ENCODE measurements around the gene LIX1. TPM values are rescaled to one million over a fixed set of nuclear protein-coding genes. Genes with fewer than 3 reads are reported as not detected.

The LIX1 gene
- total RNA-seq, 4 donors from 2014 or later = under 0.01 TPM; not detected in 2

DNA sequence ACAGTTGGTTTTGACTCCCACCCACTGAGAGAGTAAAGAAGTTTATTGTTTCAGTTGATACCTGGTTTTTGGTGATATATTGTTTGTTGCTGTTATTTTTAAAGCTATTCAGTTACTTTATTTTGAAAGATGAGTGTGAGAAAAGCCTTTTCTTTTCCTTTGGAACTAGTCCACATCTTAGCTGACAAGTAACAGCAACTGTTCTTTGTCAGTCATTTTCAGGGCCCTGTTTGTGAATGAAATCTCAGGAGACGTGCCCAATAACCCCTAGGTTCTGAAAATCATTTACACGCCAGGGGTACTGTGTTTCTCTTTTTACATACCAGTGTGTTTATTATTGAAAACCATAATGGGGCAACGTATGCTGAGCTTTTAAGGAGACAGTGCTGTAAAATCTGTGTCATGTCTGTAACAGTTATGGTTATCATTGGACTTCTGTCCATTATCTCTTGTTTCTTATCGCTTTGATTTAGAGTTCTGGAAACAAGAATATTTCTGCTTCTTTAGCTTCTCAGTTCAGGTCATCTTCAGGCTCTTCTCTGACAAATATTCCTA is 75.0 kb downstream of the LIX1 start:
- Histone ChIP-seq H3K4me3 (no peak overlapping the region), H3K27me3 (no peaks in the 10 kb centered on the region), H3K4me1 (no peaks in the 10 kb centered on the region), H3K36me3 (no peaks in the 10 kb centered on the region), H3K9me3 (no peaks in the 10 kb centered on the region), H3K27ac (no peak overlapping the region)
- DNase-seq (ENCODE audit: low spot score in 2 of 2) = no peak
- TF ChIP-seq, protein P1, sequence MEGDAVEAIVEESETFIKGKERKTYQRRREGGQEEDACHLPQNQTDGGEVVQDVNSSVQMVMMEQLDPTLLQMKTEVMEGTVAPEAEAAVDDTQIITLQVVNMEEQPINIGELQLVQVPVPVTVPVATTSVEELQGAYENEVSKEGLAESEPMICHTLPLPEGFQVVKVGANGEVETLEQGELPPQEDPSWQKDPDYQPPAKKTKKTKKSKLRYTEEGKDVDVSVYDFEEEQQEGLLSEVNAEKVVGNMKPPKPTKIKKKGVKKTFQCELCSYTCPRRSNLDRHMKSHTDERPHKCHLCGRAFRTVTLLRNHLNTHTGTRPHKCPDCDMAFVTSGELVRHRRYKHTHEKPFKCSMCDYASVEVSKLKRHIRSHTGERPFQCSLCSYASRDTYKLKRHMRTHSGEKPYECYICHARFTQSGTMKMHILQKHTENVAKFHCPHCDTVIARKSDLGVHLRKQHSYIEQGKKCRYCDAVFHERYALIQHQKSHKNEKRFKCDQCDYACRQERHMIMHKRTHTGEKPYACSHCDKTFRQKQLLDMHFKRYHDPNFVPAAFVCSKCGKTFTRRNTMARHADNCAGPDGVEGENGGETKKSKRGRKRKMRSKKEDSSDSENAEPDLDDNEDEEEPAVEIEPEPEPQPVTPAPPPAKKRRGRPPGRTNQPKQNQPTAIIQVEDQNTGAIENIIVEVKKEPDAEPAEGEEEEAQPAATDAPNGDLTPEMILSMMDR (IDR thresholded peaks at IDR 0.05) = no peak
- TF ChIP-seq POLR2A (IDR thresholded peaks at IDR 0.05) (no peak), EP300 (IDR thresholded peaks at IDR 0.05) (no peak)
- 43 to 48% methylated on average over 4 of the region's 4 CpGs for WGBS, 2 donors

GRCh38 chr5:97065475-97065874 is 76.9 kb downstream of the LIX1 start:
- Histone ChIP-seq H3K27me3 (no peaks in the 10 kb centered on the region), H3K9me3 (no peaks in the 10 kb centered on the region), H3K36me3 (no peaks in the 10 kb centered on the region), H3K27ac (no peak overlapping the region), H3K4me1 (no peaks in the 10 kb centered on the region), H3K4me3 (no peak overlapping the region)
- WGBS, 2 donors = 42 to 45% methylated on average over 2 of the region's 2 CpGs
- no peak for DNase-seq (ENCODE audit: low spot score in 2 of 2)
- TF ChIP-seq EP300 (IDR thresholded peaks at IDR 0.05) (no peak), POLR2A (IDR thresholded peaks at IDR 0.05) (no peak)
- TF ChIP-seq, protein P1 (IDR thresholded peaks at IDR 0.05) = no peak

- 89 to 95% methylated on average over 1 of the region's 1 CpG for WGBS, 2 donors
- DNase-seq (ENCODE audit: low spot score in 2 of 2) = no peak
- no peaks in the 10 kb centered on the region for H3K36me3 ChIP-seq
- H3K27ac ChIP-seq = no peak overlapping the region
- peaks cover 0 to 10% (median 0%) of the 10 kb centered on the region in 4 donors for H3K9me3 ChIP-seq
- TF ChIP-seq POLR2A (IDR thresholded peaks at IDR 0.05) = no peak
- TF ChIP-seq, protein P1 (IDR thresholded peaks at IDR 0.05) = no peak
- TF ChIP-seq EP300 (IDR thresholded peaks at IDR 0.05) = no peak
- no peak overlapping the region for H3K4me3 ChIP-seq
- no peaks in the 10 kb centered on the region for H3K4me1 ChIP-seq
- no peaks in the 10 kb centered on the region for H3K27me3 ChIP-seq
These were observed 79.2 kb downstream of the LIX1 start for GRCh38 chr5:97063251-97063650.

DNA sequence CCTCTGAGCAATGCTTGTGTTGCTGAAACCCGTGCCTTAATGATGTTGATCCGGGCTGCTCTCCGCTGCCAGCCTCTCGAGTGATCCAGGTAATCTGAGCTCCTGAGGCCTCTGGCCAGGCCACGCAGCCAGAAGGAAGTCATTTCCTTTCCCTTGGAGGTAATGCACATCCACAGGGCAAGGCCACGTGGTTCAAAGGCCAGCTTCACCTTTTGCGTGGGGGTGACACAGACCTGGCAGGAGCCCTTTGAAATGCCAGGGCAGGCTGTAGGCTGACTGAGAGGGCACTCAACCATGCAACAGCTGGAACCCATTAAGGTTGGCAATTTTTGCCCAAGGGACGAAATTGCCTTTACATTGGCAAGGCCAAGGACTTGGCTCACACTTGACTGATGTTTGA is 80.4 kb downstream of the LIX1 start:
- H3K4me3 ChIP-seq = no peak overlapping the region
- H3K27me3 ChIP-seq = no peaks in the 10 kb centered on the region
- 68 to 72% methylated on average over 8 of the region's 8 CpGs for WGBS, 2 donors
- no peaks in the 10 kb centered on the region for H3K4me1 ChIP-seq
- TF ChIP-seq, protein P1 (IDR thresholded peaks at IDR 0.05) = no peak
- TF ChIP-seq EP300 (IDR thresholded peaks at IDR 0.05) = no peak
- no peak for TF ChIP-seq POLR2A (IDR thresholded peaks at IDR 0.05)
- peaks cover 0 to 10% (median 0%) of the 10 kb centered on the region in 4 donors for H3K9me3 ChIP-seq
- H3K36me3 ChIP-seq = no peaks in the 10 kb centered on the region
- no peak for DNase-seq (ENCODE audit: low spot score in 2 of 2)
- H3K27ac ChIP-seq = no peak overlapping the region

DNA sequence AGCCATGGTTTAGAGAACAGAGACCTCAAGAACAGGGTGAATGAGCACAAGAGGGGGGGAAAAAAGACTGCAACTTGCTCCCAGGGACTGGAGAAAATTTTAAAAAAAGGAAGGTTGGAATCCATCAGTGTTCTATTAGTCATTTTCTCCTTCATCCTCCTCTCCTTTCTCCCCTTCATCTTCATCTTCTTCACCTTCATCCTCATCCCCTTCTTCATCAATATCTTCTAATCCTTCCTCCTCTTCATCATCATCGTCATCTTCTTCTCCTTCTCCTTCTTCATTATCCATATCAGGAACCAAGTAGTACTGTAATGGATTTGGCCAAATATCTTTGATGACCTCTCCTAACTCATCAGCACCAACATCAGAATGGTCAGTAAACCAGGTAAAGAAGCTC is 86.1 kb downstream of the LIX1 start:
- TF ChIP-seq EP300 (IDR thresholded peaks at IDR 0.05) = no peak
- TF ChIP-seq, protein P1 (IDR thresholded peaks at IDR 0.05) = no peak
- no peak for TF ChIP-seq POLR2A (IDR thresholded peaks at IDR 0.05)
- Histone ChIP-seq H3K9me3 (peaks cover 0 to 17% (median 0%) of the 10 kb centered on the region in 4 donors), H3K4me1 (no peaks in the 10 kb centered on the region), H3K27ac (no peak overlapping the region), H3K27me3 (no peaks in the 10 kb centered on the region), H3K36me3 (no peaks in the 10 kb centered on the region), H3K4me3 (no peak overlapping the region)
- DNase-seq (ENCODE audit: low spot score in 2 of 2) = no peak
- 95 to 97% methylated on average over 1 of the region's 1 CpG for WGBS, 2 donors
